Body of pancreas (tissue), 4 donors: Measurements from ENCODE around the gene LMBR1L. TPM values are rescaled to one million over a fixed set of nuclear protein-coding genes. Genes with fewer than 3 reads are reported as not detected.
A peak's percentile ranks its signal among the peaks of the same experiment; 100 is the strongest.

Source experiments
- ATAC-seq: fragments of 150-250 bp; one replicate; pipeline ENCODE4 v1.9.1; 2016
- DNase-seq, 4 donors: peaks; one replicate each; pipeline ENCODE4 v3.0.0-alpha.2; 2019
- H3K27ac ChIP-seq, 4 donors: fragments of 200-600 bp; sonication (generic); 1 replicate in 3 of 4; 2 replicates in 1 of 4; pipeline versions ENCODE4 v1.5.1 to v1.6.1; 2016 to 2019; ENCODE audit warnings: mild to moderate bottlenecking in 1 of 4, mixed read lengths in 1 of 4, moderate library complexity in 1 of 4
- H3K27me3 ChIP-seq, 2 donors: fragments of 200-600 bp; sonication (generic); one replicate each; pipeline ENCODE4 v1.6.0; 2016; ENCODE audit warnings: mild to moderate bottlenecking in 1 of 2
- H3K36me3 ChIP-seq, 2 donors: fragments of 200-600 bp; sonication (generic); replicated peaks in 1 of 2; 2 replicates each; pipeline ENCODE4 v1.5.1; 2016; ENCODE audit warnings: low read depth in 2 of 2; ENCODE audit not compliant: insufficient read depth in 1 of 2
- H3K4me1 ChIP-seq: fragments of 200-600 bp; sonication (generic); one replicate; pipeline ENCODE4 v1.6.0; 2016
- H3K4me3 ChIP-seq, 2 donors: fragments of 200-600 bp; sonication (generic); 1 replicate in 1 of 2; 2 replicates in 1 of 2; pipeline ENCODE4 v1.5.1; 2016 to 2019
- H3K9me3 ChIP-seq, 3 donors: fragments of 200-600 bp; sonication (generic); 1 replicate in 2 of 3; 2 replicates in 1 of 3; pipeline ENCODE4 v1.5.1; 2016
- CTCF ChIP-seq, 7 experiments: fragments of 450-650 bp in 4 of 7; fragments of 200-600 bp in 3 of 7; sonication (generic) in 3 of 7; IDR thresholded peaks; one replicate each; pipeline ENCODE4 v1.5.1; 2016 to 2019; ENCODE audit warnings: antibody characterized with exemption in 7 of 7
- POLR2A ChIP-seq, 3 donors: fragments of 450-650 bp; IDR thresholded peaks; one replicate each; pipeline ENCODE4 v1.6.1; 2016; ENCODE audit warnings: antibody characterized with exemption in 3 of 3, mild to moderate bottlenecking in 2 of 3
- WGBS, 2 donors: methylation state at CpG; one replicate each; pipeline ENCODE4 v1.1.5; 2017; 5-methylcytosine and 5-hydroxymethylcytosine counted together
- intact Hi-C: fragments of 100-400 bp; cut with DNase I; formaldehyde crosslinking; loops from one replicate; pipeline ENCODE4 v1.15.1; 2023
- total RNA-seq, 2 donors: library from RNA; depleted of rRNA; stranded (reverse); fragments of >200 nt; gene quantifications; one replicate each; pipeline ENCODE4 v1.1.0, GENCODE V29; 2016

LMBR1L gene
- total RNA-seq, 2 donors from 2014 or later: 40.7 to 53.7 TPM

GRCh38 chr12:49089821-49090773, 20.6 kb downstream of the LMBR1L start:
- H3K4me3 ChIP-seq: no peak overlapping the region
- WGBS, 2 donors: 2 to 18% methylated on average over 34 to 88 of the region's 88 CpGs
- no peak overlapping the region for H3K27ac ChIP-seq
- peak; percentile 18 to 28 (median 24) for DNase-seq
- no peak for ATAC-seq
- peaks cover 6 to 60% of the 10 kb centered on the region in 2 donors for H3K27me3 ChIP-seq
- no peak for TF ChIP-seq CTCF (IDR thresholded peaks at IDR 0.05)
- no peak for TF ChIP-seq POLR2A (IDR thresholded peaks at IDR 0.05)
- H3K4me1 ChIP-seq: peaks cover 57% of the 10 kb centered on the region
- H3K9me3 ChIP-seq: no peaks in the 10 kb centered on the region
- H3K36me3 ChIP-seq: no peaks in the 10 kb centered on the region
- intact Hi-C loops: loop anchor here (10.0 kb wide), 1 partner anchor 145 kb away; no protein-coding TSS in a partner anchor

- DNase-seq: no peak
- intact Hi-C loops: loop anchor here (10.0 kb wide), 1 partner anchor 146 kb away; no protein-coding TSS in a partner anchor
- Histone ChIP-seq H3K36me3 (no peaks in the 10 kb centered on the region), H3K4me1 (peaks cover 49% of the 10 kb centered on the region), H3K4me3 (no peak overlapping the region), H3K27ac (no peak overlapping the region), H3K9me3 (no peaks in the 10 kb centered on the region), H3K27me3 (peaks cover 6 to 52% of the 10 kb centered on the region in 2 donors)
- ATAC-seq: no peak
- 34 to 63% methylated on average over 4 to 6 of the region's 6 CpGs for WGBS, 2 donors
- TF ChIP-seq POLR2A (IDR thresholded peaks at IDR 0.05) (no peak), CTCF (IDR thresholded peaks at IDR 0.05) (no peak)
Observed at GRCh38 chr12:49088932-49089330, 21.7 kb downstream of the LMBR1L start.

- peak; percentile 94 for ATAC-seq
- intact Hi-C loops: loop anchor here (10.0 kb wide), 1 partner anchor 146 kb away; no protein-coding TSS in a partner anchor
- peaks cover 6 to 46% of the 10 kb centered on the region in 2 donors for H3K27me3 ChIP-seq
- no peak overlapping the region for H3K4me3 ChIP-seq
- peaks cover 46% of the 10 kb centered on the region for H3K4me1 ChIP-seq
- TF ChIP-seq CTCF (IDR thresholded peaks at IDR 0.05): peak; percentile 78 to 86 (median 83)
- no peak for TF ChIP-seq POLR2A (IDR thresholded peaks at IDR 0.05)
- peak; percentile 71 to 90 (median 86) for DNase-seq
- H3K36me3 ChIP-seq: no peaks in the 10 kb centered on the region
- H3K27ac ChIP-seq: no peak overlapping the region
- WGBS, 2 donors: 0 to 1% methylated on average over 7 to 17 of the region's 18 CpGs
- no peaks in the 10 kb centered on the region for H3K9me3 ChIP-seq
Observed at GRCh38 chr12:49088150-49088931, 22.3 kb downstream of the LMBR1L start.

- Histone ChIP-seq H3K4me3 (no peak overlapping the region), H3K9me3 (no peaks in the 10 kb centered on the region), H3K27ac (no peak overlapping the region), H3K4me1 (peaks cover 30% of the 10 kb centered on the region), H3K36me3 (no peaks in the 10 kb centered on the region), H3K27me3 (peaks cover 6 to 24% of the 10 kb centered on the region in 2 donors)
- TF ChIP-seq POLR2A (IDR thresholded peaks at IDR 0.05) (no peak), CTCF (IDR thresholded peaks at IDR 0.05) (no peak)
- intact Hi-C loops: loop anchor here (10.0 kb wide), 1 partner anchor 149 kb away; no protein-coding TSS in a partner anchor
- WGBS, 2 donors: 73 to 78% methylated on average over 3 of the region's 3 CpGs
- ATAC-seq (no peak), DNase-seq (no peak)
Observed at GRCh38 chr12:49086116-49086515, 24.5 kb downstream of the LMBR1L start.
